SK-N-SH treated with all-trans-retinoic acid at 6 μM for 48 hours (cell line): ENCODE measurements around the gene FAM184B.

ENCODE experiments used
- TOX ChIP-seq: fragments of 250-450 bp; sonication (Bioruptor Pico); IDR thresholded peaks from 2 replicates; pipeline ENCODE4 v1.8.0; 2021; ENCODE audit warnings: mild to moderate bottlenecking, moderate library complexity, borderline replicate concordance
- ZFP3 ChIP-seq: fragments of 250-450 bp; sonication (Bioruptor Pico); IDR thresholded peaks from 2 replicates; pipeline ENCODE4 v1.5.0; 2020; ENCODE audit warnings: mild to moderate bottlenecking, moderate library complexity

DNA sequence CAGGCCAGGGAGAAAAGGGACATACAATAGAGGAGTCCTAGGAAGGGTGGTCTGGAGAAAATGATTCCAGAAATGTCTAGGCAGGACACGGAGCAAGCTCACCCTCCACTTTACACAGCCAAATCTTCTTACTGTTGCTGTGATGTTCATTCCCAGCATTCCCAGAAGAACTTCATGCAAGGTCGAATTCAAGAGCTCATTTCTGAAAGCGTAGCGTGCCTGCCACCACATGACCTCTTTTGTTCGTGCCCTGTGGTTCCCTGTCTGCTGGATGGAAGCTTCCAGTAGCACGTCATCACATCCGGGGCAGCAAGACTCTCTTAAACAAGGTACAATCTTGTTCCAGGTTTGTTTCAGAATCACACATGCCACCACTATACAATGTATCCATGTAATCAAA is 57.8 kb downstream of the FAM184B start:
- TF ChIP-seq TOX (no peak), ZFP3 (CRISPR knock-in tag) (no peak)
